T-helper 2 cell (primary cell): ENCODE data around the gene NOP53.
"Not testable (repeated sequence)": the region's sequence is repeated elsewhere in the genome, so short reads cannot be mapped to it uniquely, and the experiment has no call there.

ENCODE experiments used
- DNase-seq, 5 experiments: peaks; one replicate each; pipeline versions ENCODE4 v3.0.0 to v3.0.0-alpha.2; 2012 to 2022

Gene NOP53

GRCh38 chr19:47718415-47719046, 26.8 kb upstream of the NOP53 start:
- not testable (repeated sequence) for DNase-seq

- DNase-seq, result no peak
Measured at GRCh38 chr19:47719047-47719859, 26.1 kb upstream of the NOP53 start.

- DNase-seq, result no peak
Measured at GRCh38 chr19:47720669-47721422, 24.5 kb upstream of the NOP53 start.

GRCh38 chr19:47723581-47723940, 21.8 kb upstream of the NOP53 start:
- DNase-seq, result peak in 1 of 5 experiments; percentile 44

- no peak for DNase-seq
Measured at GRCh38 chr19:47725759-47726401, 19.5 kb upstream of the NOP53 start.

GRCh38 chr19:47726467-47726866, 18.9 kb upstream of the NOP53 start:
- DNase-seq, result no peak

GRCh38 chr19:47728295-47728694, 17.1 kb upstream of the NOP53 start:
- DNase-seq, result not testable (repeated sequence)

GRCh38 chr19:47729468-47729798, 15.9 kb upstream of the NOP53 start:
- no peak for DNase-seq

GRCh38 chr19:47729799-47730520, 15.4 kb upstream of the NOP53 start:
- peak in 2 of 5 experiments; percentile 33 to 43 for DNase-seq

GRCh38 chr19:47730521-47730889, 14.8 kb upstream of the NOP53 start:
- no peak for DNase-seq

GRCh38 chr19:47730910-47731309, 14.4 kb upstream of the NOP53 start:
- no peak for DNase-seq

GRCh38 chr19:47735131-47735530, 10.2 kb upstream of the NOP53 start:
- DNase-seq, result no peak

- DNase-seq, result no peak
Measured at GRCh38 chr19:47740866-47741519, 4.4 kb upstream of the NOP53 start.

- DNase-seq, result no peak
Measured at GRCh38 chr19:47741544-47742140, 3.7 kb upstream of the NOP53 start.

- DNase-seq, result no peak
Measured at GRCh38 chr19:47742634-47743033, 2.7 kb upstream of the NOP53 start.

- DNase-seq, result not testable (repeated sequence)
Measured at GRCh38 chr19:47746129-47746528, 783 bp downstream of the NOP53 start.

GRCh38 chr19:47749326-47749725, 4.0 kb downstream of the NOP53 start:
- DNase-seq, result peak in 1 of 5 experiments; percentile 41

GRCh38 chr19:47750752-47751151, 5.4 kb downstream of the NOP53 start:
- no peak for DNase-seq

- peak in 1 of 5 experiments; percentile 41 for DNase-seq
Measured at GRCh38 chr19:47752440-47753211, 7.3 kb downstream of the NOP53 start.

GRCh38 chr19:47754206-47755064, 9.1 kb downstream of the NOP53 start:
- no peak for DNase-seq
